K562 (cell line): ENCODE data around the gene LBHD2. TPM values are rescaled to one million over a fixed set of nuclear protein-coding genes. Genes with fewer than 3 reads are reported as not detected.
A peak's percentile ranks its signal among the peaks of the same experiment; 100 is the strongest.

Experiments
- ATAC-seq: fragments of 200-7000 bp; cut with Tn5 transposase; 3 replicates; pipeline ENCODE4 v1.9.1; 2020; ENCODE audit warnings: moderate library complexity
- BruUV-seq: library from RNA; stranded (reverse); fragments of 400-500 nt; replicated peaks from 2 replicates; lab custom pipeline; 2021; lab: Mats Ljungman, UMichigan
- CTCF ChIA-PET: fragments of 300-600 bp; formaldehyde crosslinking; extraction: SDS; loops from one replicate; lab custom pipeline; 2021; ENCODE audit warnings: low intra/inter-chr PET ratio; lab: Yijun Ruan, JAX
- POLR2A ChIA-PET: fragments of 300-600, 350-650 bp; sonication (Branson Sonifier 250); formaldehyde crosslinking; extraction: SDS; loops from one replicate; lab custom pipeline; 2021; ENCODE audit warnings: antibody characterized with exemption, inconsistent platforms; lab: Yijun Ruan, JAX
- DNase-seq, 4 experiments: peaks; one replicate each; pipeline versions ENCODE4 v3.0.0 to v3.0.0-alpha.2; 2011 to 2018; ENCODE audit warnings: low spot score in 3 of 4, mixed read lengths in 3 of 4; ENCODE audit errors: extremely low read depth in 1 of 4
- FAIRE-seq: peaks from 2 replicates; lab custom pipeline; 2011; peaks lifted over from hg19 to GRCh38; lab: Jason Lieb, UNC
- H2AFZ ChIP-seq: 2 replicates; pipeline ENCODE4 v1.6.0; 2011; ENCODE audit warnings: low read depth, low read length, control low read depth, inconsistent platforms
- H3K27ac ChIP-seq: fragments of 200-600 bp; 3 replicates; pipeline ENCODE4 v1.8.0; 2011; ENCODE audit warnings: low read depth, mild to moderate bottlenecking, control low read depth, inconsistent platforms, low read length, moderate library complexity, mixed read lengths; ENCODE audit errors: extremely low read depth
- H3K27me3 ChIP-seq, 2 experiments: fragments of 300-600 bp in 1 of 2; 2 replicates in 1 of 2; 3 replicates in 1 of 2; pipeline versions ENCODE4 v1.6.0 to v1.8.0; 2011; ENCODE audit warnings: inconsistent platforms in 2 of 2, low read length in 2 of 2, mild to moderate bottlenecking in 1 of 2, mixed read lengths in 1 of 2, moderate library complexity in 1 of 2; ENCODE audit not compliant: control insufficient read depth in 2 of 2, insufficient read depth in 2 of 2
- H3K36me3 ChIP-seq: fragments of 300-600 bp; 3 replicates; pipeline ENCODE4 v1.8.0; 2011; ENCODE audit warnings: mild to moderate bottlenecking, low read length, inconsistent platforms; ENCODE audit not compliant: control insufficient read depth, insufficient read depth
- H3K4me1 ChIP-seq, 2 experiments: fragments of 200-600 bp in 1 of 2; replicated peaks in 1 of 2; 2 replicates in 1 of 2; 3 replicates in 1 of 2; pipeline versions ENCODE4 v1.5.1 to v1.8.0; 2011; ENCODE audit warnings: inconsistent platforms in 2 of 2, low read length in 2 of 2, mild to moderate bottlenecking in 1 of 2, mixed read lengths in 1 of 2, moderate library complexity in 1 of 2; ENCODE audit not compliant: control insufficient read depth in 2 of 2, insufficient read depth in 2 of 2
- H3K4me2 ChIP-seq: 2 replicates; pipeline ENCODE4 v1.6.1; 2011; ENCODE audit warnings: low read length, control low read depth, inconsistent platforms, mixed read lengths; ENCODE audit not compliant: insufficient read depth
- H3K4me3 ChIP-seq: fragments of 200-600 bp; sonication (generic), shearing (Covaris generic); 2 replicates; pipeline ENCODE4 v1.5.1; 2016; ENCODE audit warnings: control low read depth, inconsistent platforms
- H3K79me2 ChIP-seq: fragments of 200-600 bp; 3 replicates; pipeline ENCODE4 v1.8.0; 2011; ENCODE audit warnings: low read length, inconsistent platforms; ENCODE audit not compliant: control insufficient read depth, insufficient read depth
- H3K9ac ChIP-seq, 2 experiments: 2 replicates each; pipeline versions ENCODE4 v1.6.0 to v1.6.1; 2011; ENCODE audit warnings: low read depth in 2 of 2, low read length in 2 of 2, control low read depth in 1 of 2, inconsistent platforms in 1 of 2, mild to moderate bottlenecking in 1 of 2, mixed read lengths in 1 of 2; ENCODE audit not compliant: insufficient read depth in 1 of 2
- H3K9me1 ChIP-seq: one replicate; pipeline ENCODE4 v1.6.0; 2011; ENCODE audit warnings: inconsistent platforms, mild to moderate bottlenecking, low read length, moderate library complexity; ENCODE audit not compliant: control insufficient read depth, insufficient read depth
- H3K9me3 ChIP-seq: replicated peaks from 2 replicates; pipeline ENCODE4 v1.5.1; 2011; ENCODE audit warnings: low read depth, low read length, inconsistent platforms; ENCODE audit not compliant: control insufficient read depth, insufficient read depth
- H4K20me1 ChIP-seq: replicated peaks from 2 replicates; pipeline ENCODE4 v1.6.1; 2011; ENCODE audit warnings: low read length, inconsistent platforms, mixed read lengths; ENCODE audit not compliant: control insufficient read depth, insufficient read depth
- KAT2B ChIP-seq: IDR thresholded peaks from one replicate; pipeline ENCODE4 v1.6.1; 2012; ENCODE audit warnings: low read depth, mild to moderate bottlenecking, control low read depth, inconsistent platforms, low read length, moderate library complexity
- PTRF ChIP-seq: fragments of 450-650 bp; IDR thresholded peaks from 2 replicates; pipeline ENCODE4 v1.6.1; 2016; ENCODE audit warnings: mild to moderate bottlenecking, missing genetic modification characterization, missing compliant biosample characterization
- RFX1 ChIP-seq: fragments of 450-650 bp; IDR thresholded peaks from 2 replicates; pipeline ENCODE4 v1.6.1; 2016; ENCODE audit warnings: mild to moderate bottlenecking, moderate library complexity
- SAFB2 ChIP-seq: fragments of 200-400 bp; formaldehyde crosslinking; IDR thresholded peaks from 2 replicates; pipeline ENCODE4 v1.6.1; 2018; ENCODE audit warnings: borderline replicate concordance, low read length, low read depth, moderate library complexity; ENCODE audit not compliant: severe bottlenecking
- ZNF655 ChIP-seq: fragments of 250-450 bp; sonication (Bioruptor Pico); IDR thresholded peaks from 2 replicates; pipeline ENCODE4 v1.5.0; 2021
- WGBS: fragments of 100-300 bp; shearing (Covaris generic); methylation state at CpG from one replicate; pipeline ENCODE4 v1.1.6; 2016; ENCODE audit warnings: low coverage, mixed read lengths; ENCODE audit not compliant: insufficient coverage; ENCODE audit errors: missing lambda C conversion rate; 5-methylcytosine and 5-hydroxymethylcytosine counted together
- in situ Hi-C: fragments of 300-500 bp; cut with MboI; formaldehyde crosslinking; loops from 4 replicates; pipeline ENCODE4 v1.15.0; 2018; ENCODE audit warnings: inconsistent platforms, mixed read lengths
- intact Hi-C: fragments of 100-400 bp; cut with micrococcal nuclease; formaldehyde crosslinking; loops from 2 replicates; pipeline ENCODE4 v1.14.2; 2022
- polyA plus RNA-seq, 8 experiments: library from polyadenylated mRNA; depleted of rRNA in 4 of 8; stranded (reverse) in 5 of 8; unstranded in 3 of 8; fragments of >200 nt; fragmentation: Nextera tagmentation in 2 of 8; fragmentation: Illumina TruSeq in 1 of 8; extraction: Ambion mirVana in 2 of 8; extraction: Trizol in 1 of 8; gene quantifications; 2 replicates each; pipeline versions ENCODE4 v1.2.1 to v1.2.3, GENCODE V29; 2011 to 2014; ENCODE audit warnings: inconsistent platforms in 1 of 8, missing spikeins in 1 of 8
- total RNA-seq, 7 experiments: library from RNA; depleted of rRNA in 6 of 7; stranded (reverse); fragments of >200 nt in 6 of 7; fragmentation: Illumina TruSeq in 2 of 7; extraction: Trizol in 2 of 7; gene quantifications; 2 replicates each; pipeline versions ENCODE4 v1.2.1 to v1.2.3, GENCODE V29; 2011 to 2021; ENCODE audit warnings: low replicate concordance in 1 of 7

The LBHD2 gene
- total and polyA plus RNA-seq, 9 of the 15 experiments (the other 6 are each of a cell fraction or from before 2014, with no cell fraction given) = not detected

DNA sequence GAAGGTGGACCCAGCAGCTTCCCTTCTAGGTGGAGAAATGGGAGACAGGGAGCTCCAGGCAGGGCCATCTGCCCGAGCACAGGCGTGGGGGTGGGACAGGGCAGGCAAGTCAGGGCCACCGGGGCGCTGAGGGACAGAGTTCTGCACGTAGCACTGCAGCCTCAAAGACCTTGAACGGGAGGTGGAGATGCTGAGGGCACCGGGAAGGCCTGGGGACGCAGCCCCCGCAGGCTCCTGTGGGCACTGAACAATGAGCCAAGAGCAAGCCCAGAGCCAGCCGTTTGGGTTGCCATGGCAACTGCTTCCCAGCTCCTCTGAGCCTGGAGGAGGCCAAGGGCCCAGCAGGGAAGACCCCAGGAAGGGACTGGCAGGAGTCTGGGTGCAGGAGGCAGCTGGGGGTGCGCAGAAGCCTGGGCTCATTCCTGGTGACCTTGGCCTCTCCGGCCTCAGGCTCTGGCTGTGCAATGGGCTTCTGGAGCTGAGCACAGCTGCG, 3.4 kb downstream of the LBHD2 start:
- POLR2A ChIA-PET = interaction anchor here (0.6 to 1.3 kb wide), 2 partner anchors 11 to 14 kb away, joined by 3 to 7 read pairs; no protein-coding TSS in a partner anchor
- Histone ChIP-seq H4K20me1 (no peaks in the 10 kb centered on the region), H3K27me3 (peaks cover 0 to 8% of the 10 kb centered on the region in 2 experiments; a peak in 1 of 5 replicates), H3K79me2 (no peaks in the 10 kb centered on the region), H3K4me3 (no peak overlapping the region), H3K4me2 (no peak overlapping the region), H3K9me1 (no peaks in the 10 kb centered on the region), H2AFZ (no peak overlapping the region), H3K9me3 (no peaks in the 10 kb centered on the region), H3K4me1 (peaks cover 8 to 69% of the 10 kb centered on the region in 2 experiments; a peak in 4 of 5 replicates), H3K9ac (no peak overlapping the region), H3K36me3 (no peaks in the 10 kb centered on the region), H3K27ac (no peak overlapping the region)
- no peak for DNase-seq
- 29% methylated on average over 10 of the region's 13 CpGs for WGBS
- in situ Hi-C loops = loop anchor here (10.0 kb wide), 1 partner anchor 447 kb away; no protein-coding TSS in a partner anchor
- TF ChIP-seq SAFB2 (no peak), RFX1 (peak; percentile 83), PTRF (no peak), KAT2B (no peak), ZNF655 (no peak)
- BruUV-seq = no TSS peak
- no peak for ATAC-seq
- intact Hi-C loops = no loop called here
- CTCF ChIA-PET = no interaction called here
- FAIRE-seq = no peak
